ENCODE measurements around the gene GTF2IRD1.
"Not testable (repeated sequence)": the region's sequence is repeated elsewhere in the genome, so short reads cannot be mapped to it uniquely, and the experiment has no call there.

The GTF2IRD1 gene, protein sequence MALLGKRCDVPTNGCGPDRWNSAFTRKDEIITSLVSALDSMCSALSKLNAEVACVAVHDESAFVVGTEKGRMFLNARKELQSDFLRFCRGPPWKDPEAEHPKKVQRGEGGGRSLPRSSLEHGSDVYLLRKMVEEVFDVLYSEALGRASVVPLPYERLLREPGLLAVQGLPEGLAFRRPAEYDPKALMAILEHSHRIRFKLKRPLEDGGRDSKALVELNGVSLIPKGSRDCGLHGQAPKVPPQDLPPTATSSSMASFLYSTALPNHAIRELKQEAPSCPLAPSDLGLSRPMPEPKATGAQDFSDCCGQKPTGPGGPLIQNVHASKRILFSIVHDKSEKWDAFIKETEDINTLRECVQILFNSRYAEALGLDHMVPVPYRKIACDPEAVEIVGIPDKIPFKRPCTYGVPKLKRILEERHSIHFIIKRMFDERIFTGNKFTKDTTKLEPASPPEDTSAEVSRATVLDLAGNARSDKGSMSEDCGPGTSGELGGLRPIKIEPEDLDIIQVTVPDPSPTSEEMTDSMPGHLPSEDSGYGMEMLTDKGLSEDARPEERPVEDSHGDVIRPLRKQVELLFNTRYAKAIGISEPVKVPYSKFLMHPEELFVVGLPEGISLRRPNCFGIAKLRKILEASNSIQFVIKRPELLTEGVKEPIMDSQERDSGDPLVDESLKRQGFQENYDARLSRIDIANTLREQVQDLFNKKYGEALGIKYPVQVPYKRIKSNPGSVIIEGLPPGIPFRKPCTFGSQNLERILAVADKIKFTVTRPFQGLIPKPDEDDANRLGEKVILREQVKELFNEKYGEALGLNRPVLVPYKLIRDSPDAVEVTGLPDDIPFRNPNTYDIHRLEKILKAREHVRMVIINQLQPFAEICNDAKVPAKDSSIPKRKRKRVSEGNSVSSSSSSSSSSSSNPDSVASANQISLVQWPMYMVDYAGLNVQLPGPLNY
- 2.6 to 6.5 reads per million in 2 donors for total RNA-seq

DNA sequence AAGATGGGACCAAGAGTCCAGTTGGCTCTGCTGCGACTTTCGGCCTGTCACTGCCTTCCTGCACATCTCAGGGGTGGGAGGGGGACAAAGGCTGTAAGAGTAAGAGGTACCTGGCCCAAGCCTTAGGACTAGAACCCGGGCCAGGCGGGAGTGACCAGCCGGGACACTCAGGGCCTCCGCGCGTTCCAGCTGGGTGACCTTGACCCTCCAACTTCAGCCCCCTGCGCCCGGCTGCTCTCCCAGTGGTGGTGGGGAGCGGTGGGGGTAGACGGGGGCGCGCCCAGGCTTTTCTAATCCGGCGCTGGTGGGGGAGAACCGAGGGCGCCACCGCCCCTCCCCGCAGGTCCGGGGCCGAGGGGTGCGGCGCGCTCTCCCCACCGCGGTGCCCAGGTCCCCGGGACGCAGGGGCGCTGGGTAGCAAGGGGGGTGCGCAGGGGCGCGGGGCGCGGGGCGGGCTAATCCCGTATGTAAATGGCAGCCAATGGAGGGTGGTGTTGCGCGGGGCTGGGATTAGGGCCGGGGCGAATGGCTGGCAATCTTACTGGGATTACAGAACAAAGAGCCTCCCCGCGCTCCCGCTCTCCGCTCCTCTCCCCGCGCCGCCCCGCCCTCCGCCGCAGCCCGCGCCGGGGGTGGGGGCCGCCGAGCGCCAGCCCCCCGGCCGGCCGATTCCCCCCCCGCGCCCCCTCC is at the start of gene GTF2IRD1:
Gene GTF2IRD1 (plus strand): TSS at position 585 of the 690 bp plus-strand sequence. CDS start 54,175 bp downstream, outside the sequence.
- peak; percentile 25 for DNase-seq

DNA sequence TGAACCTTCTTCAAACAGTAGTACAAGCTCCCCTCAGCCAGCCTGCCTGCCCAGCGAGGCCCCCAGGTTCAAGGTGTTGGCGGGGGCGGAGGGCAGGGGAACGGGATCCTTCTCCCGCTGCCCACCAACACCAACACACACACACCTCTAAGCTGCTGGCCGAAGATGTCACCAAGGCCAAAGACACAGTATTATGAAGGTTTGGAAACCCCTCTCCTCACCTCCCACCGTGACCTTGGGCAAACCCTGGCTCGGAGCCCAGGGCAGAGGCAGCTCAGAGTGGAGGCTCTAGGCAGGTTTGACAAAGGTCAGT is 49.4 kb upstream of the GTF2IRD1 start:
- no peak for DNase-seq

DNA sequence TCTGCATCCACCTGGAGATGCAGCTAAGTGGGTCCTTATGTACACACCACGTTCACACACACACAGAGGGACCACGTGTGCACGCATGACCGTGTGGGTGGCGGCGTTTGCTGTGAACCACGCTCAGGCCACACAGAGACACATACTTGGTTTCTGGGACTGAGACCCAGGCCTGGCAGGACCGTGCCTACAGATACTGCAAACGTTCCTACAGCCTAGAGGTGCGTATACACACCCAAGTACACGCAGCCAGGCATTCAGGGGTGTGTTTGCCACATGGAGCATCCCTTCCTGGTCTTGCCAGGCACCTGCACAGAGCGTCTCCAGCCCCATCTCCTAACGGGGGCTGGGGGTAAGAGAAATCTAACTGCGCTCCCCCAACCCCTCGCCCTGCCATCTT is 49.0 kb upstream of the GTF2IRD1 start:
- DNase-seq, result no peak

DNA sequence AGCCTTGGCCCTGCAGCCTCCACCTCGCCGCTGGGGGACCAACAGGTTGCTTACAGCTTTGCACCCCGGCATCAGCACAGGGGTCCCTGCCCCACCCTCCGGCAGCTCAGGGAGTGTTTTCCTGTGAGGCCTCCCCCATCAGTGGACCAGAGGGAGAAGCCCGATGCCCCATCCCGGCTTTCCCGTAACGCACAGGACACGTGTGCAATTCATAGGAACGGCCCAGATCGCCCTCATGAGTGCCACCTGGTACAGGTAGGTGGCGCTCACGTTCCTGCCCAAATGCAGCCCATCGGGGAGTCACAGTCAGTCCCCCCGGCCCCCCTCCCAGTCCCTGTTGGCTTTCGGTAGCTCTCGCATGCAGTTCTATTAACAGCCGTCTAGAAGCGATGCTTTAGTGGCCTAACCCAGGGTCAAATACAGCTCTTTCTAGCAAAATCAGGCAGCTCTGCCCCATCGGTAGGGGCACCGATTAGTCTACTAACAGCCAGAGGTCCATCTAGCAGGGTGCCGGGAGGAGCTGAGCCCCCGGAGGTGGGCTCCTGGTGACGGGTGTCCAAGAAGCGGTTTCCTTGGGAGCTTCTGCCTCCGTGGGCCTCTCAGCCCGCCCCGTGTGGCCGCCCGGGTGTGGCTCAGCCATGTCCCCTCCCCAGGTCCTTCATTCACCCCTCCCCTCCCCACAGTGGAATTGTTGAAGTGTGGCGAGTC is 48.4 kb upstream of the GTF2IRD1 start:
- DNase-seq, result no peak

DNA sequence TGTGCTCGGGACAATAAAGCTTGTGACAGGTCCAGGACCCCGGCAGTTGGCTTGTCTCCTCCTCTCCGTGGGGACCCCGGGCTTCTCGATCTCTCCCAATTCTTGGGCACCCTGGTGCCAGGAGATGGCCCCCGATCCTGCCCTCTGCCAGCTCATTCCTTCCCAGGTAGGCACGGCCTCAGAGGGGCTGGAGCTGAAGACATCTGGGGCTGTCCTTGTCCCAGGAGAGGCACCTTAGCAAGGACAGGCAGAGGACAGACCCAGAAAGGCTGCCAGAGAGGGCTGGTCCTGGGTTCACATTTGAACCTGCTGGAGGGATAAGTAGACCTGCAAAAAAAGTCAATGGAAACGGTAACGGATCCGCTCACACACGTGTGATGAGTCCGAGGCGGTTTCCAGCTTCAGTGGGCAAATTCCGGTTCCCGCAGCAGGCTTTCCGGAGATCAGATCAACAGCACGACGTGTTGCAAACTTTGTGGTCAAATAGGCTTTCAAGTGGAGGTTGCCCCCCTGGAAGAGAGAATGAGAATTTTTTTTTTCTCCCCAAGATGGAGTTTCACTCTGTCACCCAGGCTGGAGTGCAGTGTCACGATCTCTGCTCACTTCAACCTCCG is 47.7 kb upstream of the GTF2IRD1 start:
- DNase-seq, result no peak

DNA sequence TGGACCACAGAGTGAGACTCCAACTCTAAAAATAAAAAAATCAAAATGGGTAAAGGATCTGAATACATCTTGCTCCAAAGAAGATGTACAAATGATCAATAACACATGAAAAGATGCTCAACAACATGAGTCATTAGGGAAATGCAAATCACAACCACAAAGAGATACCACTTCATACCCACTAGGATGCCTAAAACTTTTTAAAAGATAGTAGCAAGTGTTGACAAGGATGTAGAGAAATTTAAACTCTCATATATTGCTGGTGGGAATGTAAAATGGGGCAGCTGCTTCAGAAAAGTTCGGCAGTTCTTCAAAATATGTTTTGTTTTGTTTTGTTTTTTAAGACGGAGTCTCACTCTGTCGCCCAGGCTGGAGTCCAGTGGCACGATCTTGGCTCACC is 45.7 kb upstream of the GTF2IRD1 start:
- DNase-seq, result no peak

DNA sequence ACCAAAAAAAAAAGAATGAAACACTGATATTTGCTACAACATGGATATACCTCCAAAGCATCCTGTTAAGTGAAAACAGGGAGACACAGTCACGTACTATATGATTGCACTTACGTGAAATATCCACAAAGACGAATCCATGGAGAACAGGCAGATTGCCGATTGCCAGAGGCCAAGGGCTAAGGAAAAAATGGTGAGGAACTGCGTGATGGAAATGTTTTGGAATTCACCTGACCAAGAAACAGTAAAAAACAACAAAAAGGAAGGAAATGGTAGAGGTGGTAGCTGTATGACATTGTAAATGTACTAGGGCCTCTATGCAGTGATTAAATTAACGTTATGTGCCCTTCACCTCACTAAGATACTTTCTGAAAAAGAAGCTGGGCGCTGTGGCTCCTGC is 44.1 kb upstream of the GTF2IRD1 start:
- DNase-seq, result no peak

DNA sequence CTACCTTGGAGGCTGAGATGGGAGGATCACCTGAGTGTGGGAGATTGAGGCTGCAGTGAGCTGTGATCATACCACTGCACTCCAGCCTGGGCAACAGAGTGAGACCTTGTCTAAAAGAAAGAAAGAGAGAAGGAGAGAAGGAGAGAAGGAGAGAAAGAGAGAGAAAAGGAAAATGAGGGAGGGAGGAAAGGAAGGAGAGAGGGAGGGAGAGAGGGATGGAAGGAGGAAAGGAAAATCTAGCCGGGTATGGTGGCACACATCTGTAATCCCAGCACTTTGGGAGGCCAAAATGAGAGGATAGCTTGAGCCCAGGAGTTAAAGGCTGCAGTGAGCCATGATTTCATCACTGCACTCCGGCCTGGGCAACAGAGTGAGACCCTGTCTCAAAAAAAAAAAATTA is 42.9 kb upstream of the GTF2IRD1 start:
- DNase-seq, result no peak

DNA sequence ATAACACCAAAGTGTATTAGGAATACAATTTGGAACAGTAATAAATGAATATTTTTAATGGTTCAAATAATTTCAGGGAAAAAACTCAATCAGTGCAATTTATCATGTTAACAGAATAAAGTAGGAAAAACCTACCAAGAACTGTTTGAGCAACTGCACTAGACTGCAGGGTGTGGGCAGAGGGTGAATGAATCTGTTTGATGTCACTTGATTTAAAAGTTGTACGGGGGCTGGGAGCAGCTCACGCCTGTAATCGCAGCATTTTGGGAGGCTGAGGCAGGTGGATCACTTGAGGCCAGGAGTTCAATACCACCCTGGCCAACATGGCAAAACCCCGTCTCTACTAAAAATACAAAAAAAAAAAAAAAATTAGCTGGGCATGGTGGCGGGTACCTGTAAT is 42.1 kb upstream of the GTF2IRD1 start:
- not testable (repeated sequence) for DNase-seq

DNA sequence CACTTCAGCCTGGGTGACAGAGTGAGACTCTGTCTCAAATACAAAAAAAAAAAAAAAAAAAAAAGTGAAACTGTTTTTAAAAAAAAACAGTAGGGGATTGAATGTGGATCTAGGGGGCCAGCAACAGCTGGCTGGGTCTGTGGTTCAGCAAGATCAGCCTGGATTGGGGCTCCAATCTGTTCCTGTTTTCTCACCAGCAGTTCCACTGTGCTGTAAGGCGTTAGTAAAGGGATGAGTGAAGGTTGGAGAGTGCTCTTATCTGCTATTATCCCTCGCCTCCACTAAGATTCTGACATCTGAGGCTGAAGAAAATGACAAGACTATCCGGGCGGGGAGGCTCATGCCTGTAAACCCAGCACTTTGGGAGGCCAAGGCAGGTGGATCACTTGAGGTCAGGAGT is 41.6 kb upstream of the GTF2IRD1 start:
- DNase-seq, result no peak

DNA sequence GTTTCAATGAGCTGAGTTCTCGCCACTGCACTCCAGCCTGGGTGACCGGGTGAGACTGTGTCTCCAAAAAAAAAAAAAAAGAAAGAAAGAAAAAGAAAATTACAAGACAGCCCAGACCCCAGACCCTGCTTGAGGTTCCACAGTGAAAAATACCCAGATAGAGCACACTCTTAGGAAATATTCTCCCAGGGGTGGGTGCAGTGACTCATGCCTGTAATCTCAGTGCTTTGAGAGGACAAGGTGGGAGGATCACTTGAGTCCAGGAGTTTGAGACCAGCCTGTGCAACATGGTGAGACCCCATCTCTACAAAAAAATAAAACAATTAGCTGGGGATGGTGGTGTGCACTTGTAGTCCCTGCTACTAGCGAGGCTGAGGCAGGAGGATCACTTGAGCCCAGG is 41.1 kb upstream of the GTF2IRD1 start:
- no peak for DNase-seq

DNA sequence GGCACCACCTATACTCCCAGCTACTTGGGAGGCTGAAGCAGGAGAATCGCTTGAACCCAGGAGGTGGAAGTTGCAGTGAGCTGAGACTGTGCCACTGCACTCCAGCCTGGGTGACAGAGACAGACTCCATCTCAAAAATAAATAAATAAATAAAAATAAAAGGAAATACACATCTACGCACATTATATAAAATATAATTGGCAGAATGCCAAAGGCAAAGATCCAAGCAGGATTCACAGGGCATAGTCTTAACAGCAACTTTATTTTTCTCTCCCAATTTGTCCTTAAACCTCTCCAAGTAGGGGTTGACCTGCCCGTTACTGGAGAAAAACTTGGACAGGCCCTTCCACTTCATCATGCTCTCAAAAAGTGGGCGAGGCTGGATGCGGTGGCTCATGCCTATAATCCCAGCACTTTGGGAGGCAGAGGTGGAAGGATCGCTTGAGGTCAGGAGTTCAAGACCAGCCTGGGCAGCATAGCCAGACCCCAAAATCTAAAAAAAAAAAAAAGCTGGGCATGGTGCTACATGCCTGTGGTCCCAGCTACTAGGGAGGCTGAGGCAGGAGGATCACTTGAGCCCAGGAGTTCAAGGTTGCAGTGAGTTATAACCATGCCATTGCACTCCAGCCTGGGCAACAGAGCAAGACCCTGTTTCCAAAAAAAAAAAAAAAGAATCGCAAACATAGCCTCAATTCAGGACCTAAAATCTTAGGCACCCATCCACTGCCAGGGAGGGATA is 38.9 kb upstream of the GTF2IRD1 start:
- not testable (repeated sequence) for DNase-seq

DNA sequence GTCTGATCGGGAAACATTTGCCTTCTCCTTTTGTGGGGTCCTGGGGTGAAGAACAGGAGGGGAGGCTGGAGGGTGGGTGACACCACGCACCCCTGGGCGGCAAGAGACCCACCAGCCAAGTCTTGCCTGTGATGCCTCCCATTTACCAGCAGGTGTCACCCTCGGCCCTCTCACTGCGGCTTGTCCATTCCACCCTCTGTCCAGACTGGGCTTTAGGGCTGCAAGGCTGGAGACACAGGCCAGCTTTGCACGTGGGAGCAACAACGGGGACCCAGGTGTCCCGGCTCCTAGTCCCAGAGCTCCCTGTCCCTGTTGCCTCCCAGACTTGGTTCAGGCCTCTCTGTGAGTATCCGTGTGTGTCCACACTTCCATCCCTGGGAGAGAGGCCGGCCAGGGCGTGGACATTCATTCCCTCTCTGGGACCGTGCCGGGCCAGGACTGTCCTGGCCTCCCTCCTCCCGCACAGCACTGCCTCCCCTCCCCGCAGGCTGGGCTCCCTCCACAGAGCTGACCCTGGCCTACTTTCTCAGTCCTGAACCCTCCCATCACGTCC is 36.2 kb upstream of the GTF2IRD1 start:
- no peak for DNase-seq

DNA sequence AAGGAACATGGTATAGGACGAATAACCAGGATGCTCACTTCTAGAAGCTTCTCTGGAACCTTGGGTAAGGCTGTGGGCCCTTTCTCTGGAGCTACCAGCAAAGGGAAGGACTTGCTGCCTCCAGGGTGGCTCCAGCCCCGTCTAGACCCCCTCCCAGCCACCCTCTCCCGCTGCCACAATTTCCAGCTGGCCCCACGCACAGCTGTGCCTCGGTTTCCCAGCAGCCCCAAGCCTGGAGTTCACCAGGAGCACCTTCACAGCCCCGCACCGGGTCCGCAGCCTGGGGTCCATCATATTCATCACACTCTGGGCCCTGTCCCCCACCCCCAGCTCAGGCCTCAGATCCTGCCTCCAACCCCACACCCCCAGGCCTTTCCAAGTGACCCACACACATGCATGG is 35.6 kb upstream of the GTF2IRD1 start:
- no peak for DNase-seq

DNA sequence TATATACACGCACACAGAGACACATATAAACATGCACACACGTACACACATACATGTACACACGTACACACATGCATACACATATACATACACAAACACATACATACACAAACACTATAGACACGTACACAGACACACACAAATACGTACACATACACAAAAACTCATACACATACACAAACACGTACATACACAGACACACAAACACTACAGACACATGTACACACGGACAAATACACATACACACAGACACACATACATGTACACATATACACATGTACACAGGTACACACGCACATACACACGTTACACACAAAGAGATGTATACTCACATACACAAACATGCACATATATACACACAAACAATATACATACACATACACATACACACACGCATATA is 35.2 kb upstream of the GTF2IRD1 start:
- DNase-seq, result no peak

DNA sequence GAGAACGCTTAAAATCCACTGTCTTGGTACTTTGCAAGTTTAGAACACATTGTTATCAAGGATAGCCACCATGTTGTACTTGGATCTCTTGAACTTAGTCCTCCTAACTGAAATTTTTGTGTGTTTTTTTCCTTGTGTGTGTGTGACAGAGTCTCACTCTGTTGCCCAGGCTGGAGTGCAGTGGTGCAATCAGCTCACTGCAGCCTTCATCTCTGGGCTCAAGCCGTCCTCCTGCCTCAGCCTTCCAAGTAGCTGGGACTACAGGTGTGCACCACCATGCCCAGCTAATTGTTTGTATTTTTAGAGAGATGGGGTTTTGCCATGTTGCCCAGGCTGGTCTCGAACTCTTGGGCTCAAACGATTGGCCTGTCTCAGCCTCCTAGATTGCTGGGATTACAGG is 34.5 kb upstream of the GTF2IRD1 start:
- not testable (repeated sequence) for DNase-seq

DNA sequence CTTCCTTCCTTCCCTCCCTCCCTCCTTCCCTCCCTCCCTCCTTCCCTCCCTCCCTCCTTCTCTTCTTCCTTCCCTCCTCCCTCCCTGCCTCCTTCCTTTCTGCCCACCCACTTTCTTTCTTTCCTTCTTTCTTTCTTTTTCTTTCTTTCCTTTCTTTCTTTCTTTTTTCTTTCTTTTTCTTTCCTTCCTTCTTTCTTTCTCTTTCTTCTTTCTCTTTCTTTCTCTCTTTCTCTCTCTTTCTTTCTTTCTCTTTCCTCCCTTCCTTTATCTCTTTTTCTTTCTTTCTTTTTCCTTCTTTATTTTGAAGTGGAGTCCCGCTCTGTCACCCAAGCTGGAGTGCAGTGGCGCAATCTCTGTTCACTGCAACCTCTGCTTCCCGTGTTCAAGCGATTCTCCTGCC is 33.7 kb upstream of the GTF2IRD1 start:
- no peak for DNase-seq

DNA sequence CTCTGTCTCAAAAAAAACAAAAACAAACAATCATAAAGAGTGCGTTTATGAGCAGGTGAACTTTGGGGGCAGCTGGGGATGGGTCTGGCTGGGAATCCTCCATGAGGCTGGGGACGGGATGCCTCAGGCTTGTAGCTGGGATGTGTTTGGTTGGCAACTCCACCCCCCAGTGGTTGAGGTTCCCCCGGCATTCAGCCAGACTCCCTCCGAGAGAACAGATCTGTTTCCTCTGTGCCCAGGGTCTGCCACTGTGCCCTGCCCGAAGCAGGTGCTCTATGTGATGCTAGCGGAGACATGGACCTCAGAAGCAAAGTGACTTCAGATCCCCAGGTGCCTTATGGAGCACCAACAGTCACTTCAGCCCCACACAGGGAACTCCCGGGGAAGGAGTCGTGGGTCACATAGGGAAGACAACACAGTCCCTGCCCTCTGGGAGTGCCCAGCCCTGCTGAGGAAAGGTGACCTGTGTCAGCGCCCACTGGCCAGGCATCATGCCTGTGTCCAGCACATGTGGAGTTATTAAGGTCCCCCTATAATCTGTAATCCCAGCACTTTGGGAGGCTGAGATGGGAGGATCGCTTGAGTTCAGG is 29.3 kb upstream of the GTF2IRD1 start:
- no peak for DNase-seq

DNA sequence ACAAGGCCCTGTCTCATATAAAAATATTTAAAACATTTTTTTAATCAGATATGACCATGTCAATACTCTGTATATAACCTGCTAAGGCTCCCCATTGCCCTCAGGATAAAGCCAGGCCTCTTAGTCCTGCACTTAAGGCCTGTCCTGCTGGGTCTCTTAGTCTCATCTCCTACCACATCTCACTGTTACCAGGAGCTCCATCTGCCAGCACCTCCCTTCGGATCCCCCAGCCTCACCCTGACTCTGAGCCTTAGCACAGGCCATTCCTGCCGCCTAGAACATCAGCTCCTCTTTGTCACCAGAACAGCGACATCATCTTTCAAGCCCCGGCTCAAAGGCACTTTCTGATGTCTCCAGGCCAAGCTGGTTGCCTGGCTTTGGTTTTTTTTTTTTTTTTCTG is 25.7 kb upstream of the GTF2IRD1 start:
- no peak for DNase-seq

DNA sequence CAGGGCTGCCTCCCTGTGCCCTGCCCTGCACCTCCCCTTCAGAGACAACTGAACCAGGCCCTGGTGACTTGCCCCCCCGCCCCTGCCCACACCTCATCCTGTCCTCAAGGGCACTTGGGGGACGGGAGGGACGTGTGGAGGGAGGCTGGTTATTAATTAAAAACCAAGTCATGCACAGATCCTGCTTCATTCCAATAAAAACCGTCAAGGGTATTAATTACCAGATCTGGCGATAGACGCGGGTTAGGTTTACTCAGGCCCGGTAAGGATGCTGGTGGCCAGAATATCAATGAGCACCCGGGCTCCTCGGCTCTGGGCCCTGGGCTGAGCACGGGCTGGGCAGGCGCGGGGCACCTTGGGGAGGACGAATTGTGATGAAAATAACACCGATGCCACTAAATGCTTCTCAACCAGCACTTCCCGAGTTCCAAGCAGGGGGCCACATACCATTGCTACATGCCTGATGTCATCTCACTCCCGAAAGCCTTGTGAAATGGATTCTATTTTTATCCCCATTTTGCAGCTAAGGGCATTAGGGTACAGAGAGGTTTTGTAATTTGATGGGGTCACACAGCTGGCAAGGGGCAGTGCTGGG is 24.5 kb upstream of the GTF2IRD1 start:
- DNase-seq, result no peak
